SJCRH30 (cell line): ENCODE results near the gene RNF8. TPM values are rescaled to one million over a fixed set of nuclear protein-coding genes. Genes with fewer than 3 reads are reported as not detected.

Experiments
- DNase-seq, 2 experiments: peaks; one replicate each; pipeline ENCODE4 v3.0.0-alpha.2; 2015 to 2020
- H3K27ac ChIP-seq: fragments of 250-450 bp; sonication (Bioruptor Pico); 2 replicates; pipeline ENCODE4 v1.5.1; 2020; ENCODE audit warnings: mild to moderate bottlenecking, moderate library complexity
- H3K27me3 ChIP-seq: fragments of 250-450 bp; sonication (Bioruptor Pico); 2 replicates; pipeline ENCODE4 v1.5.1; 2020; ENCODE audit warnings: mild to moderate bottlenecking, moderate library complexity
- H3K36me3 ChIP-seq: fragments of 250-450 bp; sonication (Bioruptor Pico); 2 replicates; pipeline ENCODE4 v1.5.1; 2020; ENCODE audit warnings: mild to moderate bottlenecking, moderate library complexity
- H3K4me1 ChIP-seq: fragments of 250-450 bp; sonication (Bioruptor Pico); 2 replicates; pipeline ENCODE4 v1.5.1; 2020; ENCODE audit warnings: mild to moderate bottlenecking, moderate library complexity
- H3K4me3 ChIP-seq: fragments of 250-450 bp; sonication (Bioruptor Pico); 2 replicates; pipeline ENCODE4 v1.5.1; 2020; ENCODE audit warnings: mild to moderate bottlenecking, moderate library complexity
- H3K9me3 ChIP-seq: fragments of 250-450 bp; sonication (Bioruptor Pico); replicated peaks from 2 replicates; pipeline ENCODE4 v1.5.1; 2020; ENCODE audit warnings: mild to moderate bottlenecking, moderate library complexity
- total RNA-seq: library from RNA; depleted of rRNA; stranded (reverse); fragments of >200 nt; shearing (Covaris generic); gene quantifications from 2 replicates; pipeline ENCODE4 v1.2.3, GENCODE V29; 2014

Gene RNF8
- total RNA-seq, 1 experiment from 2014 or later: 36.1 TPM

DNA sequence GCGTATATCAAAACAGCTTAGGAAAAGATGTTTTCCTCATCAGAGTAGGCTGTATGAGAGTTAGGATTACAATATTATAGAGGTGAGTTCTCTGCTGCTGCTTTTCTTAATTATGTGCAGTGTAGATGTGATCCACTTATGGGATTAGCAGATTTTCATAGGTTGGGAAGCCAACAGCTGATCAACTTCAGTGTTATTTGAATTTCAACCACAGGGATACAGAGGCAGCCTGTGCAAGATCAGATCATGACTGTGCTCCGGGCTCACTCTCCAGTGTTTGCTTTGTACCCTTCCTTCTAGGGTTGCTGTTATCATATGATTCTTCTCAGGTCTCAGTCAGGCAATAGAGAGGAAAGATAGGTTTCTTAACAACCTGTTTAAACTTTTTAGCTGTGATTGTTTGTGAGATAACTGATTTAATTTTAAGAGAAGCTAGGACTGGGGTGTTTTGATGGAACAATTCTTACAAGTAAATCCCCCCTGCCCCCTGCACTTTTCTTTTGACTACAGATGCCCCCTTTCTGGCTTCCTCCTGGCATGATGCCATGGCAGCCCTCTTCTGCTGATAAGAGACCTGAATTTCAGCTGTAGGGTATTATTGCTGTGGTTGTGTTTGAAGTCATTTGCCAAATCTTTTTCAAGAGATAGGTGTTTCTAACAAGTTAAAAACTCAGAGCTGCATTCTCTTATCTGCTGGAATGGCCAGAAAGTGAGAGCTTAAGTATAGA, 8.5 kb downstream of the RNF8 start:
- no peaks in the 10 kb centered on the region for H3K4me1 ChIP-seq
- H3K27me3 ChIP-seq: no peaks in the 10 kb centered on the region
- H3K27ac ChIP-seq: no peak overlapping the region
- no peak overlapping the region for H3K4me3 ChIP-seq
- no peaks in the 10 kb centered on the region for H3K9me3 ChIP-seq
- H3K36me3 ChIP-seq: 0 out of 2 replicates have a peak, but pooled peaks cover 7% of the 10 kb centered on the region
- no peak for DNase-seq

DNA sequence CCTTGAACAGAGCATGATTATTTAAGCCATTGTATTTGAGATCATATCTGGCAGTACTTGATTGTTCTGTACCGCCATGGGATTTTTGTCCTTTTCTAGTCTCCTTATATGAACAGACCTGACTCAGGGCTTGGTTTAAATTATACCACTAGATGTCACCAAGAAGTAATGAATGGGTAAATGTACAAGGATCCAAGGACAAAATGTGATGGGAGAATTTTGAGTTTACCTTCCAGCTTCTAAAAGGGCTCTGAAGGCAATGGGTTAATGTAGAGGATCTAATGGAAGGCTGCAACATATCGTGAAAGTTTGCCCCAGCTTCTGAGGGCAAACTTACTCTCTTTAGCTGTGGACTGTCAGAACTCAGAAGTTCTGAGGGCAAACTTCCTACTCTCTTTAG, 12.0 kb downstream of the RNF8 start:
- no peaks in the 10 kb centered on the region for H3K9me3 ChIP-seq
- H3K4me1 ChIP-seq: peaks cover under 1% of the 10 kb centered on the region; the same call in 1 of the 2 replicates
- no peaks in the 10 kb centered on the region for H3K27me3 ChIP-seq
- no peak overlapping the region for H3K4me3 ChIP-seq
- H3K27ac ChIP-seq: no peak overlapping the region
- DNase-seq: peak in 1 of 2 experiments; percentile 35
- peaks cover 21% of the 10 kb centered on the region for H3K36me3 ChIP-seq

DNA sequence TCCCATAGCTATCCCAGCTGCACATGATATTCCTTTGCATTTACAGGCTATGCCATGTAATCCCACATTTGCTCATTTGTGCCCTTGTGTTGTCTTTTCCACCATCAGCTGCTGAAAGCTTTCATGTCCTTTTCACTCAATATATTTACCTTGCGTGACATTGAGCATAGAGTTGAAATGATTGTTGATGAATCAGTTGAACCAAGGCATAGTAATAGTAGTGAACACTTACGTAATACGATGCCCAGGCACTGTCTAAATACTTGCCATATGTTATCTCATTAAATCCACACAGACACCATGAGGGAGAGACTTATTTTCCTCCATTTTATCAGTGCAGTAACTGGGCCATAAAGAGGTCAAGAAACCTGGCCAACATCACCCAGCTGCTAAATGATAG, 13.1 kb downstream of the RNF8 start:
- Histone ChIP-seq H3K4me1 (peaks cover 11% of the 10 kb centered on the region; the same call in 1 of the 2 replicates), H3K9me3 (no peaks in the 10 kb centered on the region), H3K36me3 (peaks cover 23% of the 10 kb centered on the region), H3K27ac (no peak overlapping the region), H3K4me3 (no peak overlapping the region), H3K27me3 (no peaks in the 10 kb centered on the region)
- no peak for DNase-seq

DNA sequence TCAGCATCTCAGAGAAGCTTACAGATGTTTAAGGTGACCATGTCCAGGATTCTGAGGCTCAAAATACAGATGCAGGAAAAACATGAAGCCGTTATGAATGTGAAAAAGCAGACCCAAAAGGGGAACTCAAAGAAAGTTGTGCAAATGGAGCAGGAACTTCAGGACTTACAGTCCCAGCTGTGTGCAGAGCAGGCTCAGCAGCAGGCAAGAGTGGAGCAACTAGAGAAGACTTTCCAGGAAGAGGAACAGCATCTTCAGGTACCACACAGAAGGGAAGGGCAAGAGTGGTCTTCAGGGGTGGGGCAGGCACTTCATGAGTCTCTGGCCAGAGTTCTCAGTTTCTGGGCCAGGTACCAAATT, 15.2 kb downstream of the RNF8 start:
- H3K36me3 ChIP-seq: peaks cover 23% of the 10 kb centered on the region
- H3K4me1 ChIP-seq: peaks cover 12% of the 10 kb centered on the region; the same call in 1 of the 2 replicates
- no peak overlapping the region for H3K27ac ChIP-seq

DNA sequence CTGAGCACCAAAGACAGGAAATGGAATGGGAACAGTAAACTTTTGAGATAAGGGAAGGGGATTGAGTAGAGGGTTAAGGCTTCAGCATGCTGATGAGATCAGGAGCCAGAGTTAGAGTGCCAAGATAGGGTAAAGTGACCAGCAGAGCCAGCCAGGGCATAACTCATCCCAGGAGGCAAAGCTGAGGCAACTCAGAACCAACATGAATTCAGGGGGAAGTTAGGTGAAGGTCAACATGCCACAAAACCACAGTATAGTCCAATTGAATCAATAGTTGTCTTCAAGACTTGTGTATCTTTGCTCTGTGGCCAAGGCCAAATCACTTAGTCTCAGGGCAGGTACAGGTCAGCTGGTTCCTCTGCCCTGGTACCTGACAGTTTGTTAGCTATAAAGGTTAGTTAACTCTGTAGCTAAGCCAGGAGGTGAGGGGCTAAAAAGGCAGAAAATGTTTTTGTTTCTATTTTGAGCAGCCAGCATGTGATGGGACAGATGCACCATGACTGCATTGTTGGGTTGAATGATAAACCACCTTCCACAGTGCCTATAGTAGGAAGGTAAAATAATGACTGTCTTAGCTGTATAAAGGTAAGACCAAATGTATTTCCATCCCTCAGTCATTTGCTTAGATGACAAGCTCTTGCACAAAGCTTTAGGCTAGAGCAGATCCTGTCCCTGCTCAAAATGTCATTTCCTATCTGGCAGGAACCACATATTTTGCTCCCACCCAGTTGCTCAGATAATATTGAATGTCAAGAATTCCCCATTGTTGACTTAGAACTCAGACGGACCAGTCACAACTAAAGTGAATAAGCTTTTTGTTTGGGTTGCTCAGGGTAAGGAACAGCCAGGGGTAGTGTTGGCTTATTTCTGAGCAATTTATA, 15.8 kb downstream of the RNF8 start:
- Histone ChIP-seq H3K4me1 (peaks cover 12% of the 10 kb centered on the region; the same call in 1 of the 2 replicates), H3K27ac (no peak overlapping the region), H3K9me3 (no peaks in the 10 kb centered on the region), H3K4me3 (no peak overlapping the region), H3K27me3 (no peaks in the 10 kb centered on the region), H3K36me3 (peaks cover 25% of the 10 kb centered on the region)
- DNase-seq: no peak

More for the DNA sequence above, 15.2 kb downstream of the RNF8 start:
- Histone ChIP-seq H3K27me3 (no peaks in the 10 kb centered on the region), H3K9me3 (no peaks in the 10 kb centered on the region), H3K4me3 (no peak overlapping the region)
- no peak for DNase-seq

DNA sequence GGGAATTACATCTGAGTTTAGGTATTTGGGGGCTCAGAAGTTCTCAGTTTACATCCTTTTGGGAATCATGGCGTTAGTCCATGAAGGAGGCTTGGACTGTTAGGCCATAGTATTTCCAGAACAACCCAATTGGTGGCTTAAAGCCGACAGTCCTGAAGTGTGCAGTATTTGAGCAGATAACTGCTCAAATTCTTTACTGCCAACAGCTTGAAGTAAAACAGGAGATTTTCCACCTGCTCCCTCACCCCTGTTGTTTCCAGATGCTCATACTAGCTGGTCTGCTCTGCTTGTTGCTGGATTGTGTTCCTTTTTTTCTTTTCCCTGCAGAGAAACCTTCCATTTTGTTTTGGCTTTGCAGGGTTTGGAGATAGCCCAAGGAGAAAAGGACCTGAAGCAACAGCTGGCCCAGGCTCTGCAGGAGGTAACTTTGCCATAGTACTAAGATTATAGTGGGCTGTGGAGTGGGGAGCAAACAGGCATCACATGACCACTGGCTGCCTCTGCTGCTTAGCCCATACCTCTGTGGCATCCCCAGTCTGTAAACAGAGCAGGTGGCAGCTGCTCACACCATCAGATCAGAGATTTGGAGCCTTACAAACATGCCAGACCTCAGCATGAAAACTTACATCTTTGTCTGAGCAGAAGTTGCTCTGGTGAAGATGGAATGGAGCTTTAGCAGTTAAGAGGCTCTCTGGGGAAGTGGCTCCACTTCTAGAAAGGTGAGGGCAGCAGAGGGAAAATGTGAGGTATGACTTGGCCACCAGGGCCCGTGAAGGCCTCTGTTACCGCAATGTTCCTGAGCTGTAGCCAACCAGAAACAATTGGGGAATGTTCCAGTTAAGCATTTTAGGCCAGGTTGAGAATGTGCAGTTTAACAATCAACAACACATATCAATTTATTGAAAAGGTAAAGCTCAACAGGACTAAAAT, 17.6 kb downstream of the RNF8 start:
- DNase-seq: peak; percentile 47 to 60
- Histone ChIP-seq H3K4me1 (peaks cover 12% of the 10 kb centered on the region; the same call in 1 of the 2 replicates), H3K9me3 (no peaks in the 10 kb centered on the region), H3K4me3 (no peak overlapping the region), H3K36me3 (peaks cover 30% of the 10 kb centered on the region), H3K27ac (no peak overlapping the region), H3K27me3 (no peaks in the 10 kb centered on the region)

DNA sequence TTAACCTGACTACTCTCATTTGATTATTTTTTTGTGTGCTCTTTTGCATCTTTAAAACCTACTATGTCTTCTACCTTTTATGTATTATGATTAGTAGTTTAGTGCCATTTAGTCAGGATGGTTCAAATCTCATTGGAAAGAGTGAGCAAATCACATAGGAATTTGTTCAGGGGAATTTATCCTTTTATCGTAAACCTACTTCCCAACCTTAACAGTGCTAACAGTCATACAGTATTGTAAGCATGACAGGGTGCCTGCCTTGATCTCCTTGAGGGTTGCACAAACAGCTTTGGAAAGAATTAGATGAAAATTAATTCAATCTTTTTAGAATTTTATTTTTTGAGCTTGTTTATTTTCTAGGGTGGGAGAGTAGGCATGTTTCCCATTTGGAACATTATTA, 18.3 kb downstream of the RNF8 start:
- Histone ChIP-seq H3K27me3 (no peaks in the 10 kb centered on the region), H3K4me3 (no peak overlapping the region)
- DNase-seq: no peak

DNA sequence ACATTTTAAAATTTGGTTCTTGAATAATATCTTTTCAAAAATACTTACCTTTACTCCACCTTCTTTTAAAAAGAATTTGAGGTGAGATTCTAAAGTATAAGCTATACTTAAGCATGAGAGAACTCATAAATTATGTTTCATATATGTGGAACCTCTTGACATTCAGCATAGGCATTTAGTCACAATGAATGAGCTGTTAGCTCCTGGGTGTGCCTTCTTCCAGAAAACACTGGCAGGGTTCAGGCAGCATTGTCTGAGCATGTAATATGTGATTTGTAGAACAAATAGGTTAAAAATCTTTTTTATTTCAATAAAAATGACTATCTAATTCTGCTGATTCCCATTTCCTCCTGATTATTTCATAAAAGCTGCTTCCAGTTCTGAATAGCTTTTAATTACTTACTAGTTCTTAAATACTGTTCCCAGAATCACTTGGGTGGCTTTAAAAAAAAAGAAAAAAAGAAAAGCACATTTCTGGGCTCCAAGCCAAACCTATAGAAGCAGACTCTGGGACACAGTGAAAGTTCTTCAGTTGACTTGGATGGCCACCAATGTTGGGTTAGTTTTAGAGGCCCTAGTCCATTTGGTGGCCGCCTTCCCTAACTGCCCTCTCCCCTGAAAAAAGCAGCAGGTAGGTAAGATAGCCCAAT, 20.2 kb downstream of the RNF8 start:
- H3K27me3 ChIP-seq: no peaks in the 10 kb centered on the region
- H3K4me1 ChIP-seq: peaks cover 12% of the 10 kb centered on the region; the same call in 1 of the 2 replicates
- no peaks in the 10 kb centered on the region for H3K9me3 ChIP-seq
- peaks cover 27% of the 10 kb centered on the region for H3K36me3 ChIP-seq
- DNase-seq: no peak
- H3K4me3 ChIP-seq: no peak overlapping the region
- H3K27ac ChIP-seq: no peak overlapping the region

More for the DNA sequence above, 18.3 kb downstream of the RNF8 start:
- H3K36me3 ChIP-seq: peaks cover 30% of the 10 kb centered on the region
- H3K4me1 ChIP-seq: peaks cover 12% of the 10 kb centered on the region; the same call in 1 of the 2 replicates
- H3K27ac ChIP-seq: no peak overlapping the region
- no peaks in the 10 kb centered on the region for H3K9me3 ChIP-seq

DNA sequence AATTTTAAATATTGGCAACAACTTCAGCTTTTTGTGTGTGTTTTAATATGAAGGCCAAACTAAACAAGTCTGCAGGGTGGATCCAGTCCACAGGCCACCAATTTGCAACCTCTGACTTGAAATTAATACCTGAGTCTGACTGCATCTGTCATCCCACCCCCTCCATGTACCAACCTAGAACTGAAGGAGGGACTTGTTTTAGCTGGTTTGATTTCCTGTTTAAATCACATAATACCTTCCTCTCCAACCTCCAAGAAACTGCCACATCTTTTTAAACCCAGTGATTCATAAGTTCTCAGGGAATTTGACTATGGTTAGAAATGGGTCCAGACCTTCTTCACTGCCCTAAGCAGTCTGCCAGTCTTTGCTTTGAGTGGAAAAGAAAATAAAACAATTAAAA, 21.6 kb downstream of the RNF8 start:
- Histone ChIP-seq H3K4me3 (no peak overlapping the region), H3K9me3 (no peaks in the 10 kb centered on the region), H3K27me3 (no peaks in the 10 kb centered on the region), H3K4me1 (peaks cover 12% of the 10 kb centered on the region; the same call in 1 of the 2 replicates), H3K27ac (no peak overlapping the region), H3K36me3 (peaks cover 21% of the 10 kb centered on the region)
- DNase-seq: no peak

DNA sequence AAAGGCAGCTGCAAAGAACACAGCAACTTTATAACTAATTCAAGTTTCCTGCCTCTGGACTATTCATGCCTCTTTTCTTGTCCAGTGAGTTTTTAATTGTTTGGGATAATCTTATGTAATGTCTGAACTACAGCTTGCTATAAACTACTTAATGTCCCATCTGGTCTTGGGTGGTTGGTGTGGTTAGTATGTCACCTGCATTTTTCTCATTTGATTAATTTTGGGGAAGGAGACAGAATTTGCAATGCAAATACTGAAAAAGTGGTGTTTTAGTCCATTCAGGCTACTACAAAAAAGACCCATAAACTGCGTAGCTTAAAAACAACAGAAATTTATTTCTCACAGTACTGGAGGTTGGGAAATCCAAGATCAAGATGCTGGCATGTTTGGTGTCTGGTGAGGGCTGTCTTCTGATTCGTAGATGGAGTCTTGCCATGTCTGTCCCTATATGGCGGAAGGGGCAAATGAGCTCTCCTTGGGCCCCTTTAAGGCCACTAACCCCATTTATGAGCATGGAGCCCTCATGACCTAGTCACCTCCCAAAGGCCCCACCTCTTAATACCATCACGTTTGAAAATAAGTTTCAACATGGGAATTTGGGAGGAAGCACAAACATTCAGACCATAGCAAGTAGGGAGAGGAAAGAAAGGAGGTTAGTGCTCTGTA, 22.4 kb downstream of the RNF8 start:
- DNase-seq: no peak
- Histone ChIP-seq H3K4me3 (no peak overlapping the region), H3K9me3 (no peaks in the 10 kb centered on the region)

DNA sequence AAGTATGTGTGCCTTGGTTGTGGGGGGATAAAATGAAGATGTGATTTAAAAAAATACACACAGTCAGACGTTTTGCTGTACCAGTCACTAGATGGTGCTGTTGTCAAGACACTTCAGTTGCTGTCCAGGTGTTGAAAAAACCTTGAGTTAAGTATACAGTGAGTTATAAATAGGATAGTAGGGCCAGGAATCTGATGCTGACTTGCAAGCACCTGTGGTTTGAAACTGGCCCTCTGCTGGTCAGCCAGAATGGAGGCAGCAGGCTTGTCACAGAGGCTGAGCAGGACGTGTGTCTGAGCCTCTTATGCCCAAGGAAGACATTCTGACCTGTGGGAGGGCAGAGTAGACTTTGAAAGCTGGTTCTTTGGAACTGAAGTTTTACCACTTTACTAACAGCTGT, 27.8 kb downstream of the RNF8 start:
- H3K4me1 ChIP-seq: no peaks in the 10 kb centered on the region
- no peak overlapping the region for H3K4me3 ChIP-seq
- peaks cover 16% of the 10 kb centered on the region; the same call in 1 of the 2 replicates for H3K36me3 ChIP-seq
- peak; percentile 38 to 67 for DNase-seq
- no peaks in the 10 kb centered on the region for H3K9me3 ChIP-seq
- H3K27ac ChIP-seq: no peak overlapping the region
- H3K27me3 ChIP-seq: no peaks in the 10 kb centered on the region

More for the DNA sequence above, 22.4 kb downstream of the RNF8 start:
- H3K36me3 ChIP-seq: peaks cover 25% of the 10 kb centered on the region
- H3K4me1 ChIP-seq: peaks cover 7% of the 10 kb centered on the region; the same call in 1 of the 2 replicates
- no peak overlapping the region for H3K27ac ChIP-seq
- no peaks in the 10 kb centered on the region for H3K27me3 ChIP-seq

DNA sequence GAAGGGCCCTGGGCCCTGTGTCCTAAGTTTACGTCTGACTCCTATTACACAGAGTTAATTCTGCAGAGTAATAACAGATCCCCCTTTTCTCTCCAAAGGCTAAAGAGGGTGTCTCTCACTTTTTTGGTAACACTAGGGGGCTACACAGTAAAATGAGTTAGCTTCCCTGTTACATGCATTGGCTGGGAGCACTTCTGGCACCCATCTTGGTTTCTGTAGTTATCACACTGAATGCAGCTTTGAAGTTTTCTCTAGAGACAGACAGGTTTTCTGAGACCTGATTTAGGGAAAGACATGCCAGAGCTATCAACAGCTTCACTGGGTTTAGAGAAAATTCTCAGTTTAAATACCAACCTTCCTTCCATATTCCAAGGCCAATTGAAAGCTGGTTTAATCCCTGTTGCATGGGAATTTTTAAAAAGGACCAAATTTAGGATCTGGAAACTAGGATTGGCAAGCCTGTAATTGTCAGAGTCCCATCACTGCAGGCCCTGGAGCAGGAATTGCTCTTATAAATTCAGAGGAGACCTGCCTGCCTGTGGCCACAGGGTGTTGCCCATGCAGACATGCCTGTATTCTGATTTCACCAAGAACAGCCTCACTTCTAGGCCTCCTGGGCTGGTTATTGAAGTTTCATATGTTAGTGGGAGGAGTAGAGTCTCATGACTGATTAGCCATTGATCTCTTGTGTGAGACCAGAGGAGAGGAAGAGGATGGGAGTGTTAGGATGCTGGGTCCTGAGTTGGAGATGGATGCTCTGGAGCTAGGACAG, 29.4 kb downstream of the RNF8 start:
- DNase-seq: no peak
- Histone ChIP-seq H3K4me3 (no peak overlapping the region), H3K27me3 (no peaks in the 10 kb centered on the region), H3K4me1 (no peaks in the 10 kb centered on the region), H3K9me3 (no peaks in the 10 kb centered on the region), H3K27ac (no peak overlapping the region), H3K36me3 (peaks cover 24% of the 10 kb centered on the region)

DNA sequence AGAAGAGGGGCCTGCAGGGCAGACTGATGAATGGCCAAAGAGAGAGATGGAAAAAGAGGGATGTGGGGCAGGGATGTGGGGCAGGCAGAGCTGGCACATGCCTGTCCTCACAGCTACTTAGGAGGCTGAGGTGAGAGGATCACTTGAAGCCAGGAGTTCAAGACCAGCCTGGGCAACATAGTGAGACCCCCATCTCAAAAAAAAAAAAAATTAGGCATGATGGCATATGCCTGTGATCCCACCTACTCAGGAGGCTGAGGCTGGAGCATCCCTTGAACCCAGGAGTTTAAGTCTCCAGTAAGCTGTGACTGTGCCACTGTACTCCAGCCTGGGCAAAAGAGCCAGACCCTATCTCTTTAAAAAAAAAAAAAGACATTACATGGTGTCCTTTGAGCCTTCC, 34.8 kb downstream of the RNF8 start:
- Histone ChIP-seq H3K4me1 (no peaks in the 10 kb centered on the region), H3K9me3 (no peaks in the 10 kb centered on the region), H3K27me3 (no peaks in the 10 kb centered on the region), H3K36me3 (peaks cover 18% of the 10 kb centered on the region), H3K4me3 (no peak overlapping the region), H3K27ac (no peak overlapping the region)
- DNase-seq: no peak
